Osteoblast (primary cell): ENCODE measurements around the gene KIF9. TPM values are rescaled to one million over a fixed set of nuclear protein-coding genes. Genes with fewer than 3 reads are reported as not detected.

ENCODE experiments used
- DNase-seq: peaks from one replicate; pipeline ENCODE4 v3.0.0; 2011; ENCODE audit warnings: low spot score, mixed read lengths; ENCODE audit not compliant: insufficient read length; ENCODE audit errors: missing footprints
- H2AFZ ChIP-seq: 2 replicates; pipeline ENCODE4 v1.6.0; 2011; ENCODE audit warnings: mild to moderate bottlenecking, low read length
- H3K27ac ChIP-seq: 2 replicates; pipeline ENCODE4 v1.5.1; 2011; ENCODE audit warnings: mild to moderate bottlenecking, low read depth, low read length, moderate library complexity
- H3K27me3 ChIP-seq: 2 replicates; pipeline ENCODE4 v1.6.0; 2012; ENCODE audit warnings: mild to moderate bottlenecking, control low read depth, inconsistent platforms, low read length, moderate library complexity; ENCODE audit not compliant: insufficient read depth
- H3K36me3 ChIP-seq: 2 replicates; pipeline ENCODE4 v1.5.1; 2011; ENCODE audit warnings: mild to moderate bottlenecking, low read length, control low read depth, moderate library complexity; ENCODE audit not compliant: insufficient read depth
- H3K4me1 ChIP-seq: 2 replicates; pipeline ENCODE4 v1.5.1; 2011; ENCODE audit warnings: mild to moderate bottlenecking, low read length, control low read depth, moderate library complexity; ENCODE audit not compliant: insufficient read depth
- H3K4me2 ChIP-seq: 2 replicates; pipeline ENCODE4 v1.6.0; 2011; ENCODE audit warnings: mild to moderate bottlenecking, low read length; ENCODE audit not compliant: insufficient read depth
- H3K4me3 ChIP-seq: fragments of 200-600 bp; sonication (generic); 3 replicates; pipeline ENCODE4 v1.5.1; 2012; ENCODE audit warnings: mild to moderate bottlenecking, low read length, inconsistent platforms; ENCODE audit not compliant: insufficient read depth
- H3K79me2 ChIP-seq: 2 replicates; pipeline ENCODE4 v1.6.0; 2012; ENCODE audit warnings: mild to moderate bottlenecking, low read length, control low read depth, inconsistent platforms; ENCODE audit not compliant: insufficient read depth
- H3K9me3 ChIP-seq: 2 replicates; pipeline ENCODE4 v1.5.1; 2011; ENCODE audit warnings: low read depth, low read length, control low read depth
- H4K20me1 ChIP-seq: 2 replicates; pipeline ENCODE4 v1.6.0; 2012; ENCODE audit warnings: mild to moderate bottlenecking, low read length, control low read depth; ENCODE audit not compliant: insufficient read depth
- CTCF ChIP-seq: IDR thresholded peaks from 2 replicates; pipeline ENCODE4 v1.5.1; 2011; ENCODE audit warnings: mild to moderate bottlenecking, low read depth, low read length, moderate library complexity; ENCODE audit errors: extremely low read depth
- total RNA-seq: library from RNA; depleted of rRNA; stranded (reverse); fragments of >200 nt; gene quantifications from 2 replicates; pipeline ENCODE4 v1.2.3, GENCODE V29; 2012

KIF9 gene
- total RNA-seq, 1 donor = 5.1 TPM

- Histone ChIP-seq H4K20me1 (no peaks in the 10 kb centered on the region), H2AFZ (no peak overlapping the region), H3K4me3 (no peak overlapping the region), H3K79me2 (no peaks in the 10 kb centered on the region), H3K9me3 (no peaks in the 10 kb centered on the region), H3K4me1 (no peaks in the 10 kb centered on the region), H3K27me3 (no peaks in the 10 kb centered on the region), H3K36me3 (no peaks in the 10 kb centered on the region), H3K4me2 (no peak overlapping the region), H3K27ac (no peak overlapping the region)
- DNase-seq = no peak
- TF ChIP-seq CTCF = no peak
Observed at GRCh38 chr3:47274652-47275051, 7.9 kb downstream of the KIF9 start.

- Histone ChIP-seq H3K4me2 (no peak overlapping the region), H2AFZ (no peak overlapping the region), H3K79me2 (no peaks in the 10 kb centered on the region), H3K27ac (no peak overlapping the region), H3K36me3 (no peaks in the 10 kb centered on the region), H3K9me3 (no peaks in the 10 kb centered on the region), H3K4me3 (no peak overlapping the region), H3K4me1 (no peaks in the 10 kb centered on the region), H4K20me1 (no peaks in the 10 kb centered on the region), H3K27me3 (no peaks in the 10 kb centered on the region)
- TF ChIP-seq CTCF = no peak
- no peak for DNase-seq
Observed at GRCh38 chr3:47273564-47273963, 9.0 kb downstream of the KIF9 start.

GRCh38 chr3:47270526-47270925, 12.1 kb downstream of the KIF9 start:
- Histone ChIP-seq H3K27me3 (no peaks in the 10 kb centered on the region), H3K79me2 (no peaks in the 10 kb centered on the region), H3K4me2 (no peak overlapping the region), H3K4me3 (no peak overlapping the region), H4K20me1 (no peaks in the 10 kb centered on the region), H2AFZ (no peak overlapping the region), H3K27ac (no peak overlapping the region), H3K4me1 (peaks cover 9% of the 10 kb centered on the region), H3K9me3 (no peaks in the 10 kb centered on the region), H3K36me3 (no peaks in the 10 kb centered on the region)
- TF ChIP-seq CTCF = no peak
- no peak for DNase-seq

- Histone ChIP-seq H3K4me1 (peaks cover 9% of the 10 kb centered on the region), H2AFZ (no peak overlapping the region), H3K4me2 (no peak overlapping the region), H4K20me1 (no peaks in the 10 kb centered on the region), H3K36me3 (no peaks in the 10 kb centered on the region), H3K9me3 (no peaks in the 10 kb centered on the region), H3K79me2 (no peaks in the 10 kb centered on the region), H3K4me3 (no peak overlapping the region), H3K27ac (no peak overlapping the region), H3K27me3 (no peaks in the 10 kb centered on the region)
- DNase-seq = no peak
- TF ChIP-seq CTCF = no peak
Observed at GRCh38 chr3:47267490-47267824, 15.1 kb downstream of the KIF9 start.
